SK-N-DZ (cell line): Measurements from ENCODE around the gene COX11.

Experiments used
- small RNA-seq, 2 experiments: library from RNA; depleted of rRNA; stranded (forward); fragments of <200 nt; gene quantifications; one replicate each; pipeline ENCODE3, GENCODE V24; 2014

The COX11 gene

Small RNA genes within 50 kb of the gene (small RNA-seq; reads per million reads assigned to genes)
- gene AC007485.1: 0 reads per million in 2 experiments
